Brain microvascular endothelial cell (primary cell): ENCODE data around the gene SMG6.

Experiments used
- DNase-seq: peaks from one replicate; pipeline ENCODE4 v3.0.0-alpha.2; 2020
- H3K27ac ChIP-seq: fragments of 250-450 bp; sonication (Bioruptor Pico); 2 replicates; pipeline ENCODE4 v1.5.1; 2020; ENCODE audit warnings: mild to moderate bottlenecking, moderate library complexity
- H3K27me3 ChIP-seq: fragments of 250-450 bp; sonication (Bioruptor Pico); replicated peaks from 2 replicates; pipeline ENCODE4 v1.5.1; 2020; ENCODE audit warnings: mild to moderate bottlenecking
- H3K36me3 ChIP-seq: fragments of 250-450 bp; sonication (Bioruptor Pico); replicated peaks from 2 replicates; pipeline ENCODE4 v1.5.1; 2020; ENCODE audit warnings: mild to moderate bottlenecking
- H3K4me3 ChIP-seq: 2 replicates; pipeline ENCODE4 v1.5.1; 2011; ENCODE audit warnings: low read depth, mild to moderate bottlenecking, control low read depth, low read length, moderate library complexity
- CTCF ChIP-seq: IDR thresholded peaks from 2 replicates; pipeline ENCODE4 v1.5.1; 2011; ENCODE audit warnings: low read depth, mild to moderate bottlenecking, moderate library complexity, low read length, control low read depth, inconsistent platforms; ENCODE audit errors: missing control alignments
- in situ Hi-C: cut with HindIII; loops from 2 replicates; pipeline ENCODE4 v1.10.0; 2017; ENCODE audit warnings: low sequenced_read_pairs, low pct_ligation_motif_present

The SMG6 gene

DNA sequence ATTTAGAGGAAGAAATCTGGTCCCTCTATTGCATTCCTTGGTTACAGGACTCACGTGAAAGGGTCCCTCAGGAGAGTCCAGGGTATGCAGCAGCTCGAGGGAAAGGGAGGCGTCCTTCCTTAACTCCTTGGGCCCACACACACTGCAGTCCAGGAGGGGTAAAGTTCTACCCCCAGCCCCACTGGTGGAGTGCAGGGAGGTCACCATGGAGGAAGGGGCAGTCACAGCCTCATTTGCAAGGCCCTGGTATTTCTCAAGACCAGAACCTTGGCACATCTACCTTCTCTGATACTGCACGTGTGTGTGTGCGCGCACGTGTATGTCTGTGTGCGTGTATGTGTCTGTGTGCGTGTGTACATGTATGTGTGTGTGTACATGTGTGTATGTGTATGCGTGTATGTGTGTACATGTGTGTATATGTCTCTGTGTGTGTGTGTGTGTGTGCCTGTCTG is 237.6 kb downstream of the SMG6 start:
- peak overlapping the region; percentile 89 for H3K27ac ChIP-seq
- H3K36me3 ChIP-seq = peaks cover 49% of the 10 kb centered on the region
- in situ Hi-C loops = no loop called here
- H3K4me3 ChIP-seq = no peak overlapping the region
- no peak for TF ChIP-seq CTCF
- no peaks in the 10 kb centered on the region for H3K27me3 ChIP-seq
- DNase-seq = no peak

GRCh38 chr17:2064980-2065785 is 238.4 kb downstream of the SMG6 start:
- peak overlapping the region; percentile 89 for H3K27ac ChIP-seq
- H3K4me3 ChIP-seq = no peak overlapping the region
- in situ Hi-C loops = no loop called here
- peak; percentile 83 for TF ChIP-seq CTCF
- no peaks in the 10 kb centered on the region for H3K27me3 ChIP-seq
- H3K36me3 ChIP-seq = peaks cover 54% of the 10 kb centered on the region
- peak; percentile 77 for DNase-seq

GRCh38 chr17:2064520-2064971 is 239.0 kb downstream of the SMG6 start:
- in situ Hi-C loops = no loop called here
- peaks cover 61% of the 10 kb centered on the region for H3K36me3 ChIP-seq
- H3K27me3 ChIP-seq = no peaks in the 10 kb centered on the region
- H3K27ac ChIP-seq = peak overlapping the region; percentile 89
- no peak overlapping the region for H3K4me3 ChIP-seq
- DNase-seq = peak; percentile 52
- TF ChIP-seq CTCF = no peak

- Histone ChIP-seq H3K36me3 (peaks cover 65% of the 10 kb centered on the region), H3K4me3 (no peak overlapping the region), H3K27me3 (no peaks in the 10 kb centered on the region), H3K27ac (peak overlapping the region; percentile 89)
- TF ChIP-seq CTCF = no peak
- in situ Hi-C loops = no loop called here
- no peak for DNase-seq
Measured at GRCh38 chr17:2064147-2064489, 239.5 kb downstream of the SMG6 start.

DNA sequence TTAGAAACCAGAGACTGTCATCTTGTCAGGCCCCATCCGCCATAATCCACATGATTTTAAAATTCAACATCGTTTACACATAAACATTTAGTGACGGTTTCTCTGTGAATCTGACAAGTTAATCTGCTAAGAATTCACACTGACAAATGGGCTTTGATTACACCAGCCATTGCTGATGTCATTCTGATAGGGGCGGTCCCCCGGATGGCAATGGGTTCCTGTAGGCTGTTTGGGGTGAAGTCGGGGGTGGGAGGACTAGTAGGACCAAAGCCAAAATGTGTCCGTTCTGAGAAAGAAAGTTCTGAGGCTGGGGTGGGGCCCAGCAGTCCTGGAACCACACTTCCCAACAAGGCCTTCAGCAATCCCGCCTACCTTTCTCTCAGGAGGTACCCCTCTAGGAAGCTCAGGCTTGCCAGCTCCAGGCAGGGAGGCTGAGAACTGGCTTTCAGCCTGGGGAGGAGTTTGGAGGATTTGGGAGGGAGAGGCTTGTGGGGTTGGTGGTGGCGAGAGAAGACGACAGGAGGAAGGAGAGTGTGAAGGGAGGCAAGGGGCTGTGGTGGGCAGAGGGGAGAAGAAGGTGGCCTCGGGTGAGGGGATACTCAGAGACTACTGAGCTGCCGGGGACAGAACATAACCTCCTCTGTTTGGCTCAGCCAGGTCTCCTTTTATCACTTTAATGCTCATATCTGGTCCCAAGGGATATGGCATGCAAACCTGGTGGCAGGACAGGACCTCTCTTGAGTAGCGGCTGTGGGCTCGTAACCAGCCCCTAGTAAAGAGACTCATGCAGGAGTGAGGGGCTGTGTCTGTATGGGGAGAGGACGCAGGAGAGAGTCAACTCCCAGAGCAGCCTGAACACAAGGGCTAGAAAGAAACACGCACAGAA is 240.1 kb downstream of the SMG6 start:
- DNase-seq = peak; percentile 67
- Histone ChIP-seq H3K4me3 (no peak overlapping the region), H3K27me3 (no peaks in the 10 kb centered on the region), H3K36me3 (peaks cover 71% of the 10 kb centered on the region), H3K27ac (peak overlapping the region; percentile 89)
- in situ Hi-C loops = no loop called here
- no peak for TF ChIP-seq CTCF
